HFFc6 (cell line): ENCODE measurements around the gene OR6N2. TPM values are rescaled to one million over a fixed set of nuclear protein-coding genes. Genes with fewer than 3 reads are reported as not detected.

ENCODE experiments used
- DNase-seq: peaks from one replicate; pipeline ENCODE4 v3.0.0-alpha.2; 2018
- H3K27ac Mint-ChIP-seq: 2 replicates; pipeline ENCODE4 v1.8.0; 2020; ENCODE audit warnings: mild to moderate bottlenecking, mixed read lengths
- H3K27me3 Mint-ChIP-seq: 2 replicates; pipeline ENCODE4 v1.8.0; 2021; ENCODE audit warnings: mild to moderate bottlenecking, moderate library complexity, mixed read lengths; ENCODE audit not compliant: insufficient read depth
- H3K36me3 Mint-ChIP-seq: 2 replicates; pipeline ENCODE4 v1.8.0; 2021; ENCODE audit warnings: low read depth, mixed read lengths
- H3K4me1 Mint-ChIP-seq: 2 replicates; pipeline ENCODE4 v1.8.0; 2020; ENCODE audit warnings: low read depth, mixed read lengths
- H3K4me3 Mint-ChIP-seq: 2 replicates; pipeline ENCODE4 v1.8.0; 2020; ENCODE audit warnings: mild to moderate bottlenecking, moderate library complexity, mixed read lengths
- H3K9me3 Mint-ChIP-seq: 2 replicates; pipeline ENCODE4 v1.8.0; 2020; ENCODE audit warnings: mild to moderate bottlenecking, mixed read lengths
- total RNA-seq, 6 experiments: library from RNA; stranded (reverse); fragmentation: NEBNext Ultra II Directional; extraction: Animal tissue kit (Norgen Biotek cat#: 25700); gene quantifications; 2 replicates in 1 of 6; 3 replicates in 5 of 6; pipeline ENCODE4 v1.2.3, GENCODE V29; 2021
- TF ChIP-seq, protein P1 (sequence below): fragments of 200-600 bp; sonication (generic); IDR thresholded peaks from 2 replicates; pipeline ENCODE4 v1.5.0; 2021; ENCODE audit warnings: antibody characterized with exemption, mild to moderate bottlenecking

The OR6N2 gene
- total RNA-seq, 6 experiments from 2014 or later = not detected

DNA sequence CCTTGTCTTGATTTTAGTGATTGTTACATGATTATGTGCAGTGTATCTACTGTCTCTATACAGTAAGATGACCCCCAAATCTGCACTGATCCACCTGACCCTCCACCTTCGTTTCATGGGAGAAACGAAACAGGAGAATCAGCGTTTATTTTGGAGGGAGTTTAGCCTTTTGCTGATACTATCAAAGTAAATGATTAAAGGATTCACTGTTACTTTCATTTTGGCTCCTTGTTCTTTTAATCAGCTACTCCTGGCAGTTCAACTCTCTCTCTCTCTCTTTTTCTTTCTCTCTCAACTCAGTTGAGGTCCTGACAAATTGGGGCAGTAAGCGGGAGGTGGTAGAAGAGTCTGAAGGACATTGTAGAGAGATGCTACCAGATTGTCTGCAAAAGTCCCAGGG lies 50.6 kb downstream of the OR6N2 start:
- Mint-ChIP-seq H3K36me3 (no peaks in the 10 kb centered on the region; the same call in 1 of the 2 replicates), H3K4me3 (no peak overlapping the region), H3K9me3 (peaks cover 4% of the 10 kb centered on the region), H3K27me3 (no peaks in the 10 kb centered on the region; the same call in none of the 2 replicates), H3K4me1 (no peaks in the 10 kb centered on the region), H3K27ac (no peak overlapping the region)
- no peak for DNase-seq
- TF ChIP-seq, protein P1, sequence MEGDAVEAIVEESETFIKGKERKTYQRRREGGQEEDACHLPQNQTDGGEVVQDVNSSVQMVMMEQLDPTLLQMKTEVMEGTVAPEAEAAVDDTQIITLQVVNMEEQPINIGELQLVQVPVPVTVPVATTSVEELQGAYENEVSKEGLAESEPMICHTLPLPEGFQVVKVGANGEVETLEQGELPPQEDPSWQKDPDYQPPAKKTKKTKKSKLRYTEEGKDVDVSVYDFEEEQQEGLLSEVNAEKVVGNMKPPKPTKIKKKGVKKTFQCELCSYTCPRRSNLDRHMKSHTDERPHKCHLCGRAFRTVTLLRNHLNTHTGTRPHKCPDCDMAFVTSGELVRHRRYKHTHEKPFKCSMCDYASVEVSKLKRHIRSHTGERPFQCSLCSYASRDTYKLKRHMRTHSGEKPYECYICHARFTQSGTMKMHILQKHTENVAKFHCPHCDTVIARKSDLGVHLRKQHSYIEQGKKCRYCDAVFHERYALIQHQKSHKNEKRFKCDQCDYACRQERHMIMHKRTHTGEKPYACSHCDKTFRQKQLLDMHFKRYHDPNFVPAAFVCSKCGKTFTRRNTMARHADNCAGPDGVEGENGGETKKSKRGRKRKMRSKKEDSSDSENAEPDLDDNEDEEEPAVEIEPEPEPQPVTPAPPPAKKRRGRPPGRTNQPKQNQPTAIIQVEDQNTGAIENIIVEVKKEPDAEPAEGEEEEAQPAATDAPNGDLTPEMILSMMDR = no peak

DNA sequence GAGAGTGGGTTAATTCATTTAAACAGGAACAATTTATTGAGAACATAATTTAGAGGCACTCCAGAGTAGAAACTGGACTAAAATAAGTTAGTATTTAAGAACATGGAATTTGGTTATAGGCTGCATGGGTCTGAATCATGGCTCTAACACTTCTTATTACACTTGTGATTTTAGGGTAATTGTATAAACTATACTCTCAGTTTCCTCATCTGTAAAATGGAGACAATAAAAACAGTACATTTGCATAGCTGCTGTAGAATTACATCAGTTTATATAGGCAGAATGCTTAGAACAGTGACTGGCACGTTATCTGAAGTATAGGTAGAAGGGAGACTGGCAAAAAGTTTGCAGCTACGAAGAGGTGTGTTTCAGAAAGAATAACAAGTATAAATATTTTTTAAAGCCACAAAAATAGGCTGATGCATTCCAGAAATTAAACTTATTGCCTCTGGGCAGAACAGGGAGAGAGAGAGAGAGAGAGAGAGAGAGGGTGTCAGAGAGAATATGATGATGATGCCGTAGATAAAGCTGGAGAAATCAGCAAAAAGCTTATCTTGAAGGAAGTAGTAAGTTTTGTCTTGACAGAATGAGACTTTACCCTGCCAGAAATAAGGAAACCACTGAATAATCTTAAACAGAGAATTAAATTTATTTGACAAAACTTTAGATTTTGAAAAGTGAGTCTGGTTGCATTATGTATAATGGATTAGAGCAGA lies 52.3 kb downstream of the OR6N2 start:
- no peaks in the 10 kb centered on the region; the same call in none of the 2 replicates for H3K27me3 Mint-ChIP-seq
- H3K4me1 Mint-ChIP-seq = no peaks in the 10 kb centered on the region
- H3K4me3 Mint-ChIP-seq = no peak overlapping the region
- peaks cover 4% of the 10 kb centered on the region for H3K9me3 Mint-ChIP-seq
- H3K36me3 Mint-ChIP-seq = no peaks in the 10 kb centered on the region
- DNase-seq = no peak
- H3K27ac Mint-ChIP-seq = no peak overlapping the region
- TF ChIP-seq, protein P1 = no peak

DNA sequence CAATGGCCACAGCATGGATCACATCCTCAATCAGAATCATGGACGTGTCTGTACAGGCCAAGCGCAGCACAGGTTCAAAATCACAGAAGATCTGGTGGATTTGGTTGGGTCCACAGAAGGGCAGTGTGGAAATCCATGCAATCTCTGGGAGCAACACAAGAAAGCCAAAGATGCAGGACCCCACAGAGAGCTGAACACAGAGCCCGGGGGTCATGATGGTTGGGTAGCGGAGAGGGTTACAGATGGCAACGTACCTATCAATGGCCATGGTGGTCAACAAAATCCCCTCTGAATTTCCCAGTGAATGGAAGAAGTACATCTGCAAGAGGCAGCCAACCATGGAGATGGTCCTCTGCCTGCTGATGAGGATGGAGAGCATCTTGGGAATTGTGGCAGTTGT lies 56.6 kb downstream of the OR6N2 start:
- H3K27ac Mint-ChIP-seq = no peak overlapping the region
- no peaks in the 10 kb centered on the region; the same call in 1 of the 2 replicates for H3K27me3 Mint-ChIP-seq
- TF ChIP-seq, protein P1 = no peak
- H3K36me3 Mint-ChIP-seq = no peaks in the 10 kb centered on the region
- peaks cover 5% of the 10 kb centered on the region for H3K9me3 Mint-ChIP-seq
- no peaks in the 10 kb centered on the region for H3K4me1 Mint-ChIP-seq
- H3K4me3 Mint-ChIP-seq = no peak overlapping the region
- no peak for DNase-seq

Other genes with a start within 250 kb of the OR6N2 start
- not detected for gene OR6Y1, start 226.8 kb downstream of the OR6N2 start, total RNA-seq
- not detected for gene OR6P1, start 210.6 kb downstream of the OR6N2 start, total RNA-seq
- gene OR10X1, start 201.3 kb downstream of the OR6N2 start, total RNA-seq = not detected
- gene OR10Z1, start 175.9 kb downstream of the OR6N2 start, total RNA-seq = not detected
- not detected for gene SPTA1, start 94.5 kb downstream of the OR6N2 start, total RNA-seq
- gene OR6K2, start 80.6 kb downstream of the OR6N2 start, total RNA-seq = not detected
- not detected for gene OR6K3, start 60.5 kb downstream of the OR6N2 start, total RNA-seq
- gene OR6K6, start 26.5 kb downstream of the OR6N2 start, total RNA-seq = not detected
- not detected for gene OR6N1, start 9.0 kb downstream of the OR6N2 start, total RNA-seq
- not detected for gene MNDA, start 50.1 kb upstream of the OR6N2 start, total RNA-seq
- gene PYHIN1, start 150.3 kb upstream of the OR6N2 start, total RNA-seq = not detected
- 10 to 100 TPM; 50.5 to 70.7 (median 67.3) TPM for gene IFI16, start 228.7 kb upstream of the OR6N2 start, total RNA-seq